Activated CD4-positive, alpha-beta memory T cell treated with anti-CD3 and anti-CD28 coated beads, Interleukin-2, amount 10 ng/mL, durations not matched to agents 7 days and 5 days (primary cell): ENCODE measurements around the gene CXorf65. TPM values are rescaled to one million over a fixed set of nuclear protein-coding genes. Genes with fewer than 3 reads are reported as not detected.
A peak's percentile ranks its signal among the peaks of the same experiment; 100 is the strongest.

Experiments used
- CTCF ChIA-PET: fragments of 350-600 bp; sonication (Branson Sonifier 250); formaldehyde crosslinking; loops from one replicate; lab custom pipeline; 2021; ENCODE audit warnings: antibody characterized with exemption, inconsistent platforms; lab: Charles Lee
- POLR2A ChIA-PET: fragments of 350-600 bp; sonication (Branson Sonifier 250); formaldehyde crosslinking; loops from one replicate; lab custom pipeline; 2021; ENCODE audit warnings: antibody characterized with exemption; lab: Charles Lee
- DNase-seq: peaks from one replicate; pipeline ENCODE4 v3.0.0-alpha.2; 2020
- H3K27ac Mint-ChIP-seq: one replicate; pipeline ENCODE4 v1.8.0; 2021; ENCODE audit warnings: mild to moderate bottlenecking, mixed read lengths
- H3K27me3 Mint-ChIP-seq: one replicate; pipeline ENCODE4 v1.8.0; 2021; ENCODE audit warnings: mixed read lengths
- H3K36me3 Mint-ChIP-seq: one replicate; pipeline ENCODE4 v1.8.0; 2021; ENCODE audit warnings: low read depth, mixed read lengths
- H3K4me1 Mint-ChIP-seq: one replicate; pipeline ENCODE4 v1.8.0; 2021; ENCODE audit warnings: mixed read lengths
- H3K4me3 Mint-ChIP-seq: one replicate; pipeline ENCODE4 v1.8.0; 2021; ENCODE audit warnings: mild to moderate bottlenecking, mixed read lengths
- H3K9me3 Mint-ChIP-seq: one replicate; pipeline ENCODE4 v1.8.0; 2021; ENCODE audit warnings: mixed read lengths
- total RNA-seq, 2 experiments: library from RNA; stranded (reverse); gene quantifications; one replicate each; pipeline ENCODE4 v1.2.3, GENCODE V29; 2021

The CXorf65 gene
- total RNA-seq, 2 experiments from 2014 or later = 26.4 to 29.9 TPM

DNA sequence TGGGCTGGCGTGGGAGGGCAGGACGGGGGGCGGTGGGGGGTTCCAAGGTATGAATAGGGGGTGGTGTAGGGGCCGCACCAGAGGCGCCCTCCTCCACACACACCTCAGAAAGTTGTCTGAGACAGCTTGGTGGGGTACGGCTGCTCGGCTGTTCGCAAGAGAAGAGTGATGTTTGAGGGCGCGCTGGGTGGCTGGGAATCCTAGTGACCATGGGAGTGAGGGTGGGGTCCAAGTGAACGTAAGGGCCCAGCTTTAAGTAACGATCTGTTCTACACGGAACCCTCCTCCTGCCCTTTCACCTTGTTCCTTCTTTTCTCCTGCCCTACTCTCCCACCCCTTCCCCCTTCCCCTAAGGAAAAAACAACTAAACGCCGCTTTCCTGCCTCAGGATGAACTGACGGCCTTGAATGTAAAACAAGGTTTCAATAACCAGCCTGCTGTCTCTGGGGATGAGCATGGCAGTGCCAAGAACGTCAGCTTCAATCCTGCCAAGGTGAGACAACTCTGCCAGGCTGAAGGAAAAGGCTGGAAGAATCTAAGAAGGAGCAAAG, 12.5 kb upstream of the CXorf65 start:
- Mint-ChIP-seq H3K9me3 (no peaks in the 10 kb centered on the region), H3K36me3 (peaks cover 33% of the 10 kb centered on the region), H3K27ac (peak overlapping the region; percentile 78), H3K4me1 (peaks cover 24% of the 10 kb centered on the region), H3K27me3 (no peaks in the 10 kb centered on the region), H3K4me3 (peak overlapping the region; percentile 77)
- DNase-seq = no peak
- CTCF ChIA-PET = interaction anchor here (1.4 to 2.2 kb wide), 3 partner anchors 18 to 22 kb away, joined by 8 to 10 read pairs (median 9); partner anchors contain the start of gene FOXO4
- POLR2A ChIA-PET = interaction anchor here (0.9 to 3.2 kb wide), 12 partner anchors 8 to 247 kb away, joined by 3 to 100 read pairs (median 7); partner anchors contain the start of genes CXorf65, FOXO4, NONO and SNX12

DNA sequence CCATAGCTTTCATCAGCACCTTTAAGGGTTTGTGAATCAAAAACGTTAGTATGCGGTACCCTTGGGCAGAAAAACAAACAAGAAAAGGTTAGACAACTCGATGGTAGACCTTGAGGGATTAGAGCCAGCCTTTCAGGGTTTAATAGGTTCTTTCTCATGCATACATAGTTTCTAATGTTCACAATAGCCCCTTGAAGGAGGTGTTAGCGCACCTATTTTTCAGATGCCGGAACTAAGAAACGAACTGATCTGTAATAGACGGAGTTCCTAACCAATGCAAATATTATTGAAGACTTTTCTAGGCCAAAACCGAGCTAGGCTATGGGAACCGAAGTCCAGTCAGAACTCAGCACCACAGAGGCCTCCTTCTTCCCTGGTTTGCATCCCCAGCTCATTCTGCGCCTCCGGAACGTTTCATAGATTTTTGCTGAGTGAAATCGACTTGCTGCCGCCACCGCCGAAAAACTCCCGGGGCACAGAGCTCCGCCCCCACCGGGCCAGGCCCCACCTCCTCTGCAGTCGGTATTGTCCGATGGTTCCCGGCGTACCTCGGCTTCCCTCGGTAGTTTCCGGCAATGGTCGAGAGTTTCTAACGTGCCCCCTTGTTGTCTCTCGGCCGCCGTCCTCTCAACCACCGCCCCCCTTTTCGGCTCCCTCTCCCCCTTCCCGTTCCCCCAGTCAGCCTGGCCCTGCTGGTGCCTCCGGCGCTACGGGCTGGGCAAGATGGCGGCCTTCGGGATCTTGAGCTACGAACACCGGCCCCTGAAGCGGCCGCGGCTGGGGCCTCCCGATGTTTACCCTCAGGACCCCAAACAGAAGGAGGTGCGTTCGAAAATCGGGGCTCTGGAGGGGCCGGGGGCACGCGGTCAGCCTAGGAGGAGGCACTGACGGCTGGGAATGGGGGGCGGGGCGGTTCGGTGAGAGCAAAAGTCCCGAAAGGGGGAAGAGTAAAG, 11.8 kb upstream of the CXorf65 start, which contains the start of gene MED12:
Gene MED12, plus strand, starts transcription at position 565 of the 953 bp plus-strand sequence. Its CDS starts 159 bp downstream, at position 724.
- peaks cover 28% of the 10 kb centered on the region for H3K4me1 Mint-ChIP-seq
- H3K27ac Mint-ChIP-seq = peak within 1 kb of the TSS; percentile 78
- no peaks in the 10 kb centered on the region for H3K27me3 Mint-ChIP-seq
- CTCF ChIA-PET = interaction anchor here (0.8 to 2.2 kb wide), 8 partner anchors 9 to 63 kb away, joined by 3 to 10 read pairs (median 5); partner anchors contain the start of gene FOXO4
- DNase-seq = peak; percentile 84
- peak within 1 kb of the TSS; percentile 77 for H3K4me3 Mint-ChIP-seq
- H3K9me3 Mint-ChIP-seq = no peaks in the 10 kb centered on the region
- peaks cover 26% of the 10 kb centered on the region for H3K36me3 Mint-ChIP-seq
- POLR2A ChIA-PET = interaction anchor here (0.9 to 3.2 kb wide), 16 partner anchors 8 to 248 kb away, joined by 3 to 100 read pairs (median 6); partner anchors contain the start of genes CXorf65, FOXO4, NONO and SNX12

DNA sequence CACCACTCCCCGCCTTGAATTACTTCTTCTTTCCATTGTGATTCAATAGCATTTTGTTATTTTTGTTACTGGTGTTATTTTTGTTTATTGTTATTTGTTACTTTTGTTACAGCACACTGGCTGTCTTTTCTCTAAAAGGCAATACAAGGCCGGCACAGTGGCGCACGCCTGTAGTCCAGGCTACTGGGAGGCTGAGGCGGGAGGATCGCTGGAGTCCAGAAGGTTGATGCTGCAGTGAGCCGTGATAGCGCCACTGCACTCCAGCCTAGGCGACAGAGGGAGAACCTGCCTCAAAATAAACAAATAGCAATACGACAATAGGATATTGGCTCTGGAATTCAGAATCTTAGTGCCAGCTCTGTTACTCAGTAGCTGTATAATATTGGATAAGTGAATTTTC, 10.8 kb upstream of the CXorf65 start:
- no peak overlapping the region for H3K27ac Mint-ChIP-seq
- peaks cover 18% of the 10 kb centered on the region for H3K36me3 Mint-ChIP-seq
- H3K4me3 Mint-ChIP-seq = no peak overlapping the region
- H3K4me1 Mint-ChIP-seq = peaks cover 33% of the 10 kb centered on the region
- no peak for DNase-seq
- POLR2A ChIA-PET = interaction anchor here (0.9 to 3.2 kb wide), 10 partner anchors 8 to 249 kb away, joined by 3 to 100 read pairs (median 7); partner anchors contain the start of genes CXorf65, FOXO4 and TAF1
- no peaks in the 10 kb centered on the region for H3K9me3 Mint-ChIP-seq
- no peaks in the 10 kb centered on the region for H3K27me3 Mint-ChIP-seq
- CTCF ChIA-PET = interaction anchor here (0.8 to 2.2 kb wide), 7 partner anchors 9 to 64 kb away, joined by 3 to 10 read pairs (median 5); no protein-coding TSS in a partner anchor

DNA sequence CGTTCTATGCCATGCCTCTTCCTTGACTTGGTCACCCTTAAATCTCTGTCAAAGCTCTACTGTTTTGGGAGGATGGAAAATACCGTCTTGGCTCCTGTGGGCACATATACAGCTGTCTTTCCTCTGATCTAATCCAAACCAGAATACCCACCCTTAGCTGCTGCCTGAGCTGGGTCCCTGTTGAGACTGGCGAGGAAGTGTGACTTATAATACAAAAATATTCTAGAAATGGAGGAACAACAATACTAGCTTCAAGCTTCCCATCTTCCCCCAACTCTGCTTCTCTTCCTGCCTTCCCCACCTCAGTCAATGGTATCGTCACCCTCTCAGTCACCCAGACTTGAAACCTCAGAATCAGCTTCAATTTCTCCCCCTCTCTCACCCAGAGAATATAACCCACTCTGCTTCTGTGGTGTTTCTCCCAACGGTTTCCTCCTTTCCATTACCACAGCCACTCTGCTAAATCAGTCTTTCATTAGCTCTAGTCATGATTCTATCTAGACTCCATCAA, 5.4 kb upstream of the CXorf65 start:
- ChIA-PET POLR2A (interaction anchor here (0.8 to 4.7 kb wide), 19 partner anchors 9 to 511 kb away, joined by 3 to 105 read pairs (median 8); partner anchors contain the start of genes FOXO4, NONO, OGT and SNX12), CTCF (interaction anchor here (0.6 to 1.9 kb wide), 7 partner anchors 9 to 70 kb away, joined by 3 to 15 read pairs (median 4); no protein-coding TSS in a partner anchor)
- Mint-ChIP-seq H3K27ac (peak overlapping the region; percentile 99), H3K36me3 (peaks cover 44% of the 10 kb centered on the region), H3K4me1 (peaks cover 34% of the 10 kb centered on the region), H3K9me3 (no peaks in the 10 kb centered on the region), H3K27me3 (no peaks in the 10 kb centered on the region), H3K4me3 (peak overlapping the region; percentile 98)
- no peak for DNase-seq

DNA sequence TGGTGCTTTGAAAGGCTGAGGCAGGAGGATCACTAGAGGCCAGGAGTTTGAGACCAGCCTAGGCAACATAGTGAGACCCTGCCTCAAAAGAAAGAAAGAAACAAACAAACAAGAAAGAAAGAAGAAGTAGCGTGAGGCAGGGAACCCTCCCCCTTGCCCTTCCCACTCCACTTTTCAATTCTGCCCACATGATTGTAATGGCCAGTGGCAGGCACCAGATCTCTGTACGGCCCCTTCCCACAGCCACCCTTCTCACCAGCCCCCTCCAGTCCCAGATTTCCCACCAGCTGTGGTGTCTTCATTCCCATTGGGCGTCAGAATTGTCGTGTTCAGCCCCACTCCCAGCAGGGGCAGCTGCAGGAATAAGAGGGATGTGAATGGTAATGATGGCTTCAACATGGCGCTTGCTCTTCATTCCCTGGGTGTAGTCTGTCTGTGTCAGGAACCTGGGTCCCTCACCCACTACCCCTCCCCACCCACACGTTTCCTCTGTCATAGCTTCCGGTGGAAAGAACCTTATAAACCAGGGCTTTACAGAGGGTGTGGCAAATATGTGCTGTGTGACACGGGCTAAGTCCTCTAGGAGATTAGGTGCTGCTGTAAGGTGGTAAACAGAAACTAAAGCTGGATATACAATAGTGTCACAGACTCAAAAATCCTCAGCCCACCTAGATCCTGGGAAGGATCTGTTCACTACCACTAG, 4.8 kb upstream of the CXorf65 start, which contains the start of gene IL2RG:
Gene IL2RG, minus strand, starts transcription at position 437 of the 703 bp plus-strand sequence. Its CDS starts 38 bp downstream, at position 399.
- CTCF ChIA-PET = interaction anchor here (0.6 to 1.9 kb wide), 7 partner anchors 9 to 71 kb away, joined by 3 to 15 read pairs (median 4); no protein-coding TSS in a partner anchor
- Mint-ChIP-seq H3K4me1 (peaks cover 39% of the 10 kb centered on the region), H3K36me3 (peaks cover 49% of the 10 kb centered on the region), H3K27me3 (no peaks in the 10 kb centered on the region), H3K27ac (peak within 1 kb of the TSS; percentile 99), H3K9me3 (no peaks in the 10 kb centered on the region), H3K4me3 (peak within 1 kb of the TSS; percentile 98)
- POLR2A ChIA-PET = interaction anchor here (0.6 to 4.7 kb wide), 20 partner anchors 10 to 512 kb away, joined by 3 to 105 read pairs (median 8); partner anchors contain the start of genes FOXO4, NONO, OGT and SNX12
- peak; percentile 83 for DNase-seq

DNA sequence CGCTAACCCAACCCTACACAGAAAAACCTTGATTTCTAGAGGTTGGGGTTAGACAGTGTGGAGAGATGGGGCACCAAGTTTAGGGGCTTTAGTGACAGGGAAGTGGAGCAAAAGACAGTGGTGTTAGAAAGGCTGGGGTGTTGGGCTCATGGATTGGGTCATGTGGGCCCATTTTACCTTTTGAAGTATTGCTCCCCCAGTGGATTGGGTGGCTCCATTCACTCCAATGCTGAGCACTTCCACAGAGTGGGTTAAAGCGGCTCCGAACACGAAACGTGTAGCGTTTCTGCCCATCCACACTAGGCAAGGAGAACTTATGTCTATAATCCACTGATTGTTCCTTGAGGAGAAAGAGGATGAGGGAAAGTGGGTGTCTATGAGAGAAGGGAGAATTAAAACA, 2.5 kb upstream of the CXorf65 start:
- Mint-ChIP-seq H3K4me1 (peaks cover 57% of the 10 kb centered on the region), H3K36me3 (peaks cover 65% of the 10 kb centered on the region), H3K27ac (peak overlapping the region; percentile 99), H3K27me3 (no peaks in the 10 kb centered on the region), H3K4me3 (peak overlapping the region; percentile 98), H3K9me3 (no peaks in the 10 kb centered on the region)
- no peak for DNase-seq
- CTCF ChIA-PET = interaction anchor here (1.2 kb wide), 1 partner anchor 21 kb away, joined by 4 read pairs; no protein-coding TSS in a partner anchor
- POLR2A ChIA-PET = interaction anchor here (1.0 to 4.7 kb wide), 3 partner anchors 8 to 10 kb away, joined by 6 to 105 read pairs (median 25); partner anchors contain the start of gene MED12

DNA sequence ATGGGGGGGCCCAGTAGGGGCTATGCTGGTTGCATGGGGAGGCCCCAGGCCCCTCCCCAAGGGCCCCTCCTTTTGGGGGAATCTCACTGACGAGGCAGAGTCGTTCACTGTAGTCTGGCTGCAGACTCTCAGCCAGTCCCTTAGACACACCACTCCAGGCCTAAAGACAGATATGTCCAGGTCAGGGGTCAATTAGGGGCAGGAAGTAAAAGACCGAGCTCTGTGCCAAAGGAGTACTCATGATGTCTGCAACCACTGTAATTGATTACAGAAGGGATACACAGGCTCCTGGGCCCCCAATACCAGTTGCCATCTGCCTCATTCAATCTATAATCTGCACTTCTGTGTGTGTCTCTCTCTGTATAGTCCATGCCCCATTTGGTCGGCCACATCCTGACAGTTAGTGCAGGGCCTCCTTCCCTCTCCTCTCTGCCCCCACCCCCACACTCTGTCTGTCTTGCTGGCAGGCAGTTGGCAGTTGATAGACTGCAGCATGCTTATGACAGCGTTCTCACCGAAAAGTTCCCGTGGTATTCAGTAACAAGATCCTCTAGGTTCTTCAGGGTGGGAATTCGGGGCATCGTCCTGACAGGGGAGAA, 1.3 kb upstream of the CXorf65 start:
- Mint-ChIP-seq H3K27me3 (no peaks in the 10 kb centered on the region), H3K9me3 (no peaks in the 10 kb centered on the region), H3K4me3 (peak overlapping the region; percentile 98), H3K4me1 (peaks cover 62% of the 10 kb centered on the region), H3K36me3 (peaks cover 68% of the 10 kb centered on the region), H3K27ac (peak overlapping the region; percentile 99)
- peak; percentile 67 for DNase-seq
- POLR2A ChIA-PET = interaction anchor here (1.0 to 3.6 kb wide), 6 partner anchors 9 to 74 kb away, joined by 3 to 25 read pairs (median 4); partner anchors contain the start of genes FOXO4, MED12 and SNX12
- CTCF ChIA-PET = interaction anchor here (0.9 to 1.2 kb wide), 4 partner anchors 9 to 22 kb away, joined by 3 to 5 read pairs (median 4); partner anchors contain the start of gene MED12

DNA sequence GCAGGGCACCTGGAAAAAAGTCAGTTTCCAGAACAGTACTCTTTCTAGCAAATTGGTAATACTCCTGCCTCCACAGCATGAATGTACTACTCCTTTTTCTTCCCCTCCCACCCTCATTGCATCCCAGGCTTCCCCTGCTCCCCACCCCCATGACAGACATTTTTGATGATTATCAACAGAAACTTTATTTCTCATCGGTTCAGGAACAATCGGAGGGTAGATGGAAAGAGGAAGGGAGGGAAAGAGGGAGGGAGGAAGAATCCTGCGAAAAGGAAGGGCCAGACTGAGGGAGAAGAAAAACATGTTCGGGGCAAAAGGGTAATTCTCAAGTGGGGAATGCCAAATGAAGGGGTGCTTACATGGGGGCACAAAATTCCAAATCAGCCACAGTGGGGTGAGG, 705 bp upstream of the CXorf65 start:
- ChIA-PET CTCF (no interaction called here), POLR2A (interaction anchor here (1.0 to 3.6 kb wide), 3 partner anchors 10 to 74 kb away, joined by 3 to 25 read pairs (median 3); partner anchors contain the start of gene MED12)
- DNase-seq = no peak
- peaks cover 68% of the 10 kb centered on the region for H3K36me3 Mint-ChIP-seq
- H3K4me1 Mint-ChIP-seq = peaks cover 62% of the 10 kb centered on the region
- H3K9me3 Mint-ChIP-seq = no peaks in the 10 kb centered on the region
- H3K27ac Mint-ChIP-seq = peak overlapping the region; percentile 99
- H3K27me3 Mint-ChIP-seq = no peaks in the 10 kb centered on the region
- peak overlapping the region; percentile 98 for H3K4me3 Mint-ChIP-seq

DNA sequence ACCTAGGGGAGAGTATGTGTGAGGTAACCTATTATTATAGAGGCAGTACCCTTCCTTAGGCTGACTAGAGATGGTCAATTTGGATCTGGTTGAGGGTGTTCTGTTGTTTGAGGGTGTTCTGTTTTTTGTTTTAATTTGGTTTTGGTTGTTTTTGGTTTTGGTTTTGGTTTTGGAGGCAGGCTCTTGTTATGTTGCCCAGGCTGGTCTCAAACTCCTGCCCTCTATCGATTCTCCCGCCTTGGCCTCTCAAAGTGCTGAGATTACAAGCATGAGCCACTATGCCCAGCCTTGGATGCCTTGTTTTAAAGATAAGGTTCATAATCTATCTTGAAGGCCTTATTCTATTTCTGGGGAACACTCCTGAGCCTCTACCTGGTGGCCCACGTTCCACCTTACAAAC, 912 bp downstream of the CXorf65 start:
- POLR2A ChIA-PET = interaction anchor here (0.6 to 8.4 kb wide), 5 partner anchors 10 to 178 kb away, joined by 3 to 100 read pairs (median 3); partner anchors contain the start of genes MED12, NONO and SNX12
- peaks cover 60% of the 10 kb centered on the region for H3K36me3 Mint-ChIP-seq
- no peaks in the 10 kb centered on the region for H3K9me3 Mint-ChIP-seq

DNA sequence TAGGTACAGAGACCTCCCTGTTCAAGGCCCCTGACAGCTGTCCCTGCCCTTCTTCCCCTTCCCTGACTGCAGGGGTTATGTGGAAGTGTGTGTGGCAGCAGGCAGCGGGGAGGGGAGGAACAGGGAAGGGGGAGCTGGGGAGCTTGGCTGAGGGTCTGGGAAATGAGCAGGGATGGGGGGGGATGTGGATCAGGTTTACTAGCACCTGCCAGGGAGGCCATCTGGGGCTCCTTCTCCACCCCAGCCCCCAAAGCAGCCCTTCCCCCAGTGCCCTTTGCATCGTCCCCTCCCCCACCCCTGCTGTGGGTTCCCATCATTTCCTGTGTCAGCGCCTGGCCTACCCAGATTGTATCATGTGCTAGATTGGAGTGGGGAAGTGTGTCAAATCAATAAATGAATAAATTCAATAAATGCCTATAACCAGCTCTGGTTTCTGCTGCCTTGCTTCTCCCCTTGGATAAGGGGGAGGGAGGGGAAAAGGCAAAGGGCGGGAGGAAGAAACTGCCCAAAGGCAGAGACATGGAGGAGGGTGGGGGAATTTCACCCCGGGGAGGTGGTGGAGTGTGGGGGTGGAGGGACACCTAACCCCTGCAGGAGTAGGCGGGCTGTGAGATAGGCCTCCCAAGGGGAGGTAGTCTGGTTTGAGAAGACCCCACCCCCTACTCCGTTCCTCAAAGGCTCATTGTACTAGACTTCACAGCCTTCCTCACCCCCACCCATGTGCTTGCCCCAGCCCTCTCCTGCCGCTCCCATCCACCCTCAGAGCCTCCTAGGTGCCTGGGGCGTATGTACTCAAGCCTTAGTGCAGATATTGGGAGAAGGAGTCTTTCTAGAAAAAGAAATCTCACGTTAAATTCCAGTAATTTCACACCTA, 3.2 kb downstream of the CXorf65 start:
- H3K9me3 Mint-ChIP-seq = no peaks in the 10 kb centered on the region
- ChIA-PET CTCF (interaction anchor here (1.4 to 3.2 kb wide), 2 partner anchors 8 to 26 kb away, joined by 6 to 23 read pairs; partner anchors contain the start of gene IL2RG), POLR2A (interaction anchor here (0.5 to 8.4 kb wide), 6 partner anchors 8 to 79 kb away, joined by 3 to 105 read pairs (median 6); partner anchors contain the start of genes IL2RG and MED12)
- peaks cover 67% of the 10 kb centered on the region for H3K4me1 Mint-ChIP-seq
- H3K27me3 Mint-ChIP-seq = no peaks in the 10 kb centered on the region
- H3K4me3 Mint-ChIP-seq = peak overlapping the region; percentile 74
- peak; percentile 63 for DNase-seq
- peak overlapping the region; percentile 86 for H3K27ac Mint-ChIP-seq
- H3K36me3 Mint-ChIP-seq = peaks cover 37% of the 10 kb centered on the region

More for the DNA sequence above, 912 bp downstream of the CXorf65 start:
- DNase-seq = no peak
- Mint-ChIP-seq H3K4me1 (peaks cover 64% of the 10 kb centered on the region), H3K4me3 (peak overlapping the region; percentile 43), H3K27me3 (no peaks in the 10 kb centered on the region), H3K27ac (peak overlapping the region; percentile 79)
- CTCF ChIA-PET = interaction anchor here (1.2 kb wide), 1 partner anchor 10 kb away, joined by 5 read pairs; the partner anchor contains the start of gene FOXO4
